Stimulated activated CD4-positive, alpha-beta T cell treated with anti-CD3 and anti-CD28 coated beads, Interleukin-15, amount 100 ng/mL, for 48 hours (primary cell): Measurements from ENCODE around the gene RNF144A.

Experiments used
- DNase-seq, 2 donors: peaks; one replicate each; pipeline ENCODE4 v3.0.0-alpha.2; 2020; ENCODE audit warnings: low read depth in 2 of 2

The RNF144A gene

GRCh38 chr2:7022492-7023385 is 105.5 kb downstream of the RNF144A start:
- DNase-seq: no peak

- DNase-seq: no peak
These were observed 106.3 kb downstream of the RNF144A start for GRCh38 chr2:7023542-7023941.

- DNase-seq: no peak
These were observed 107.0 kb downstream of the RNF144A start for GRCh38 chr2:7024261-7024660.

GRCh38 chr2:7025082-7025481 is 107.9 kb downstream of the RNF144A start:
- no peak for DNase-seq

- no peak for DNase-seq
These were observed 109.5 kb downstream of the RNF144A start for GRCh38 chr2:7026742-7027141.

GRCh38 chr2:7027411-7027810 is 110.2 kb downstream of the RNF144A start:
- no peak for DNase-seq

GRCh38 chr2:7027956-7028655 is 110.9 kb downstream of the RNF144A start:
- DNase-seq: no peak

GRCh38 chr2:7028846-7029245 is 111.6 kb downstream of the RNF144A start:
- no peak for DNase-seq

GRCh38 chr2:7029291-7030059 is 112.3 kb downstream of the RNF144A start:
- DNase-seq: no peak

- no peak for DNase-seq
These were observed 113.6 kb downstream of the RNF144A start for GRCh38 chr2:7030810-7031209.

- peak in 1 of 2 donors; percentile 9 for DNase-seq
These were observed 114.5 kb downstream of the RNF144A start for GRCh38 chr2:7031547-7032245.

- DNase-seq: no peak
These were observed 115.2 kb downstream of the RNF144A start for GRCh38 chr2:7032371-7032770.

GRCh38 chr2:7033136-7033960 is 116.1 kb downstream of the RNF144A start:
- no peak for DNase-seq

GRCh38 chr2:7034303-7034702 is 117.1 kb downstream of the RNF144A start:
- DNase-seq: no peak

GRCh38 chr2:7035884-7036283 is 118.7 kb downstream of the RNF144A start:
- no peak for DNase-seq

- peak in 1 of 2 donors; percentile 31 for DNase-seq
These were observed 120.4 kb downstream of the RNF144A start for GRCh38 chr2:7037340-7038333.

- DNase-seq: no peak
These were observed 123.3 kb downstream of the RNF144A start for GRCh38 chr2:7040547-7040946.

GRCh38 chr2:7041421-7041820 is 124.2 kb downstream of the RNF144A start:
- no peak for DNase-seq

- no peak for DNase-seq
These were observed 126.5 kb downstream of the RNF144A start for GRCh38 chr2:7043690-7044089.
